HPDE6-E6E7 (cell line): ENCODE measurements around the gene CDC45.

Experiments
- DNase-seq: peaks from one replicate; pipeline ENCODE4 v3.0.0; 2011; ENCODE audit warnings: missing footprints; ENCODE audit errors: extremely low spot score

Gene CDC45

DNA sequence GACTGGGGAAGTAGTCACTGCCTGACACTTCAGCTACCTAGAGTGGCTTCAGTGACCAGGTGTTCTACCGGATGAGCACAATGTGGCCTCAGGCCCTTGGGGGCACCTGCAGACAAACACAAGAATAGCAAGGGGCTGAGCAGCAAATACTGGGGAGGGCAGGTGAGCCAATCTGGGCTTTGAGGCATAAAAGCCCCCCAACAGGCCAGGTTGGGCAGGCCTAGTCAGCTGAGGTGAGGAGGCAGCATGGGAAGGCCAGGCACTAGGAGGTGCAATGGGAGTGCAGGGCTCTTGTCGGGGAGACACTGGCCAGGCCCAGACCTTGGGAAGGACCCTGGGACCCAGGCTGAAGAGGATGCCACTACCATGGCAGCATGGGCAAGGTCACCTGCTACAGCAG lies 9.7 kb upstream of the CDC45 start:
- no peak for DNase-seq

DNA sequence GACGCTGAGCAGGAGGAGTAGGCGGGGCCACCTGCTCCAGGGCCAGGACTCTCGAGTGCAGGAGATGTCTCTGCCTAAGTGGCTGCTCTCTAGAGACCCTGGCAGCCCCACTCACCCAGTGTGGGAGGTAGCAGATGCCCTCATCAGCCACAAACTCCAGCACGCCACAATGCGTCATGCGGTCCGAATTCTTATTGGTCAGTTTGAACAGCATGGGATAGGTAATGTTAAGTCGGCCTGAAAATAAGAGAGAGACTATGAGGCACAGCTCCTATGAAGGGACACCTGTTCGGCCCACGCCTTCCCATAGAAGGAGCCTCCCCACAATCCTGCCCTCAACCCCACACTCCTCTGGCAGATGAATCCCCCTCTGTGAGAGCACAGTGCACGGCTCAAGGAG lies 8.1 kb upstream of the CDC45 start:
- no peak for DNase-seq

GRCh38 chr22:19472233-19472632 lies 7.5 kb upstream of the CDC45 start:
- no peak for DNase-seq

DNA sequence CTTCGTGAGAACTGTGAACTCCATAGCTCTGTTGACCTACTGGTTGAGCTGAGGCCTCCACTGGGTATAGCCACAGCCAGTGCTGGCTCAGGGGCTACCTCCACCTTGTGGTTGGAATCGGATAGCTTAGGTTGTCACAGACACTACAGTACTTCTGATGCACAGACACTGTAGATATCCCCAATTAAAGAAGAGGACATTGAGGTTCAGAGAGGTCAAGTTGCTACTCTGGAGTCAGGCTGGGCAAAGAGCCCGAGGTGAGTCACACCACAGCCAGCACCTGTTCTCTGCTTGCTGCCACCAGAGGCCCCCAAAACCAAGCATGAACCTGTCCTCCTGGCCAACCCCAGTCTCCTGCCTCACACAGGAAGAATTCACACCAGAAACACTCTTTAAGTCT lies 6.1 kb upstream of the CDC45 start:
- DNase-seq: no peak

GRCh38 chr22:19476023-19476422 lies 3.7 kb upstream of the CDC45 start:
- no peak for DNase-seq

DNA sequence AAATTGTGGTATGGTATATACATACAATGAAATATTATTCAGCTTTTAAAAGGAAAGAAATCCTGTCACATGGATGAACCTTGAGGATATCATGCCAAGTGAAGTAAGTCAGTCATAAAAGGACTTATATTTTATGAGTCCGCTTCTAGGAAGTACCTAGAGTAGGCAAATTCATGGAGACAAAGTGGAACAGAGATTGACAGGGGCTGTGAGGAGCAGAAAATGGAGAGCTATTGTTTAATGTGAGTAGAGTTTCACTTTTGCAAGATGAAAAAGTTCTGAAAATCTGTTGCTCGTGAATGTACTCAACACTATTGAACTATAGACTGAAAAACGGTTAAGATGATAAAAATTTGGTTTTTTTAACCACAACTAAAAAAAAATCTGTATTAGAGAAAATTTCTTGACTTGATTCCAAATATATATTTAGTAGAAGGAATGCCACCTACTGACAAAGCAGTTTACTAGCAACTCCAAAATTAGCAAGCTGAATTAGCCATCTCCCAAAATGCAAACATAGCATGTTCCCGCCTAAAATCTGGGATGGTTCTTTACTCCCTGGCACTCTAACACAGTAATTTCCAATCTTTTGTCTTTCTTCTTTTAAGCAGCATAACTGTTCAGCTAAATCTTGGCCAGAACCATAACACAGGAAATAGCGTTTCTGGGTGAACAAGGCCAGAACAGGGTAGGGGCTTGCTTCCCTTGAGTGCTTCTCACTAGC lies 2.2 kb upstream of the CDC45 start:
- DNase-seq: no peak

- DNase-seq: no peak
These were observed 1.4 kb upstream of the CDC45 start for GRCh38 chr22:19478045-19478900.

- peak; percentile 67 for DNase-seq
These were observed 792 bp upstream of the CDC45 start, which contains the start of gene UFD1 for GRCh38 chr22:19478901-19479354. UFD1 (minus strand) TSS chr22:19479193; CDS start chr22:19479085, 108 bp downstream.

GRCh38 chr22:19480173-19480568 lies 451 bp downstream of the CDC45 start:
- no peak for DNase-seq

DNA sequence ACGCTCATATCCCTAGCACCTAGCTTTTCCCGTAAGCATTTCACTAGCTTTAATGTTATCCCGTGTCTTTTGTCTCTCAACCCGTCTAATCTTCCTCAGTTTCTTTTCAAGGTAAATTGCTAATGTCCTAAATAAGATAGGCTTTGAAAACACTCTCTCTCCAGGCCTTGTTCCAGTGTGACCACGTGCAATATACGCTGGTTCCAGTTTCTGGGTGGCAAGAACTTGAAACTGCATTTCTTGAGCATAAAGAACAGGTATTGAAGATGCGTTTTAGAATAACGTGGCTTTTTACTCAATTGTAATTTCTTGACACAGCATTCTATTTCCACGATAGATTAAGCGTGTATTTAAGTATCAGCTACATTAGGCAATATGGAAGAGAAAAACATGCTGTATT lies 1.1 kb downstream of the CDC45 start:
- no peak for DNase-seq

- DNase-seq: no peak
These were observed 2.6 kb downstream of the CDC45 start for GRCh38 chr22:19482297-19482696.

GRCh38 chr22:19483481-19484244 lies 3.9 kb downstream of the CDC45 start:
- no peak for DNase-seq

- DNase-seq: no peak
These were observed 8.6 kb downstream of the CDC45 start for GRCh38 chr22:19488285-19488684.

GRCh38 chr22:19488884-19489843 lies 9.4 kb downstream of the CDC45 start:
- no peak for DNase-seq

GRCh38 chr22:19490628-19491230 lies 11.0 kb downstream of the CDC45 start:
- no peak for DNase-seq

DNA sequence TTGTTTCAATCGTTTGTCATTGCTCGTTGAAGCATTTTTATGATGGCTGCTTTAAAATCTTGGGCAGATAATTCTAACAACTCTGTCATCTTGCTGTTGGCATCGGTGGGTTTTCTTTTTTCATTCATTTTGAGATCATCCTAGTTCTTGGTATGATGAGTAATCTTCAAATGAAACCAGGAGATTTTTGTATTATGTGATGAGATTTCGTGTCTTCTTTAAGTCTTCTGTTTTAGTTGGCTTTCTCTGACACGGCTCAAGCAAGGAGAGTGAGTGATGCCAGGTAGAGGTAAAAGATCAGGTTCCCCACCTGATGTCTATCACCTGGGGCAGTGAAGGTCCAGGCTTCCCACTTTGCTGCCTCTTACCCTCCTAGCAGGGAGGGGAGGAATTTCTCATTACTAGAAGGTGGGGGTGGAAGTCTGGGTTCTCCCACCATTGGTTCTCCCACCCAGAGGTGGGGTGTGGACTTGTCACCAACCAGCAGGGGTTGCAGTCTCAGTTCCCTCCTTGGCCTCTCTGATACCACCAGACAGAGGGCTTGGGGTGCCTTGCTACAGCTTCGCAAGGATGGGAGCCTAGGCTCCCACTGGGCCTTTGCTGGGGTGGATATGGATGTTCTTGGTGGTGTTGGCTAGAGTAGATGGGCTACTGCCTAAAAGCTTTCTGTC lies 12.9 kb downstream of the CDC45 start:
- no peak for DNase-seq

DNA sequence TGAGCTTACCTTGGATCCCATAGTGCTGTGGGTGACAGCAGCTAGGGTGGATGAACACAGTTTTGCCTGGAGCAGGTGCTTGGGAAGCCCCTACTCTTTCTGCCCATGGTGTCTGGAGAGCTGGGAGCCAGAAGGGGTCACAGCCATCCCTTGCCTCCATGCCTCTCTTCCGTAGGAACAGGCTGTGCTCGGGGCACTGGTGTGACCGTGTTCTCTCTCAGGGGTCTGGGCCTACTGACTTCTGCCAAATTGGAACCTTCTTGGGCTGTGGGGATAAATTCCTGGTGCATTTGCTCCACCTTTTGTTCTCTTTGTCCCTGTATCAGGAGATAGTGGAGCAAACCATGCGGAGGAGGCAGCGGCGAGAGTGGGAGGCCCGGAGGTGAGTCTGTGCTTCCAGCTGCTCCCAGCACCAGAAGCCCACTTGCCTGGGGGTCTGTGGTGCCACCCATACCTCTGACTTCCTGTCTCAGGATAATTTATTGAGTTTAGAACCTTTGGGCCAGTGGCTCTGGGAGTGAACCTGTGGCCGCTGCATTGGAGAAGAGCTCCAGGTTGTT lies 14.4 kb downstream of the CDC45 start:
- no peak for DNase-seq

- DNase-seq: no peak
These were observed 15.0 kb downstream of the CDC45 start for GRCh38 chr22:19494676-19495173.

DNA sequence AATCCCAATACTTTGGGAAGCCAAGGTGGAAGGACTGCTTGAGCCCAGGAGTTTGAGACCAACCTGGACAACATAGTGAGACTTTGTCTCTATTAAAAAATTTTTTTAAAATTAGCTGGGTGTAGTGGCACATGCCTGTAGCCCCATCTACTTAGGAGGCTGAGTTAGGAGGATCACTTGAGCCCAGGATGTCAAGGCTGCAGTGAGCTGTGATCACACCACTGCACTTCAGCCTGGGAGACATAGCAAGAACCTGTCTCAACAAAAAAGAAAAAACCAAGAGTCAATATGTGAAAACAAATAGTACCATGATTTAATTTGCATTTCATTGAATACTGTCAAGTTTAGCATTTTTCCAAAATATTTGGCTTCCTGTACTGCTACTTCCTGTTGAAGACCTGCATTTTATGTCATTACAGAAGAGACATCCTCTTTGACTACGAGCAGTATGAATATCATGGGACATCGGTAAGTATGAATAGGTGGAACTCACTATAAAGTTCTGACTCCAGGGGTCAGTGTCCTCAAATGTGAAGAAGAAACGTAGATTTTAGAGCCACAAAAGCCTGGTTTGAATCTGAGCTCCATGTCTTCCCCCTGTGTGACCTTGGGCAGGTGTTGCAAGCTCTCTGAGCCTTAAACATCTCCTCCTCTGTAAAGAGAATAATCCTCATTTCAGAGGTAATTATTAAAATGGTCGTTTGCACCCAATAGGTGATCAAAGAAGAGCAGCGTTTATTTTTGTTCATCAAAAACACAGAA lies 16.0 kb downstream of the CDC45 start:
- no peak for DNase-seq
